HepG2 (cell line): ENCODE results near the gene MIB2. TPM values are rescaled to one million over a fixed set of nuclear protein-coding genes. Genes with fewer than 3 reads are reported as not detected.
A peak's percentile ranks its signal among the peaks of the same experiment; 100 is the strongest.

Experiments
- ATAC-seq: fragments of 200-7000 bp; cut with Tn5 transposase; 3 replicates; pipeline ENCODE4 v1.9.1; 2020; ENCODE audit warnings: mild to moderate bottlenecking, moderate library complexity
- BruUV-seq: library from RNA; stranded (reverse); fragments of 400-500 nt; replicated peaks from 2 replicates; lab custom pipeline; 2021; lab: Mats Ljungman, UMichigan
- CTCF ChIA-PET: fragments of 300-600 bp; formaldehyde crosslinking; extraction: SDS; loops from one replicate; lab custom pipeline; 2021; ENCODE audit warnings: low total read pairs, inconsistent platforms, low intra/inter-chr PET ratio; lab: Yijun Ruan, JAX
- POLR2A ChIA-PET: fragments of 350-600 bp; sonication (Branson Sonifier 250); formaldehyde crosslinking; loops from one replicate; lab custom pipeline; 2020; ENCODE audit warnings: antibody characterized with exemption, inconsistent platforms; lab: Yijun Ruan, JAX
- DNase-seq: peaks from one replicate; pipeline ENCODE4 v3.0.0-alpha.2; 2015; ENCODE audit warnings: low spot score
- FAIRE-seq: peaks from 3 replicates; lab custom pipeline; 2011; peaks lifted over from hg19 to GRCh38; lab: Jason Lieb, UNC
- H2AFZ ChIP-seq: one replicate; pipeline ENCODE4 v1.6.1; 2011; ENCODE audit warnings: low read length, inconsistent platforms
- H3K27ac ChIP-seq: fragments of 300-600 bp; 3 replicates; pipeline ENCODE4 v1.8.0; 2011; ENCODE audit warnings: mixed run types, mild to moderate bottlenecking, mixed read lengths, low read length, inconsistent platforms; ENCODE audit not compliant: insufficient read depth; ENCODE audit errors: extremely low read length
- H3K27me3 ChIP-seq, 2 experiments: fragments of 200-600 bp in 1 of 2; 2 replicates in 1 of 2; 3 replicates in 1 of 2; pipeline versions ENCODE4 v1.6.0 to v1.8.0; 2011; ENCODE audit warnings: low read length in 2 of 2, mild to moderate bottlenecking in 2 of 2, moderate library complexity in 2 of 2, inconsistent platforms in 1 of 2; ENCODE audit not compliant: insufficient read depth in 2 of 2, control insufficient read depth in 1 of 2
- H3K36me3 ChIP-seq, 2 experiments: fragments of 200-600 bp in 1 of 2; replicated peaks in 1 of 2; 2 replicates in 1 of 2; 3 replicates in 1 of 2; pipeline versions ENCODE4 v1.5.1 to v1.8.0; 2011; ENCODE audit warnings: low read length in 2 of 2, inconsistent platforms in 1 of 2; ENCODE audit not compliant: insufficient read depth in 2 of 2, control insufficient read depth in 1 of 2
- H3K4me1 ChIP-seq: 2 replicates; pipeline ENCODE4 v1.5.1; 2012; ENCODE audit warnings: low read length, inconsistent platforms; ENCODE audit not compliant: insufficient read depth
- H3K4me2 ChIP-seq: 2 replicates; pipeline ENCODE4 v1.6.0; 2011; ENCODE audit warnings: low read depth, low read length, inconsistent platforms
- H3K4me3 ChIP-seq, 3 experiments: fragments of 200-600 bp in 1 of 3; sonication (generic), shearing (Covaris generic) in 1 of 3; replicated peaks in 1 of 3; 2 replicates each; pipeline ENCODE4 v1.5.1; 2011 to 2016; ENCODE audit warnings: low read length in 3 of 3, inconsistent platforms in 2 of 3, low read depth in 2 of 3, mild to moderate bottlenecking in 2 of 3, control low read depth in 1 of 3, mixed read lengths in 1 of 3; ENCODE audit not compliant: insufficient read depth in 1 of 3
- H3K79me2 ChIP-seq: one replicate; pipeline ENCODE4 v1.6.1; 2011; ENCODE audit warnings: low read length, inconsistent platforms; ENCODE audit not compliant: insufficient read depth
- H3K9ac ChIP-seq: 2 replicates; pipeline ENCODE4 v1.6.0; 2011; ENCODE audit warnings: mild to moderate bottlenecking, low read depth, low read length, inconsistent platforms; ENCODE audit not compliant: insufficient read depth
- H3K9me3 ChIP-seq: 2 replicates; pipeline ENCODE4 v1.5.1; 2012; ENCODE audit warnings: mild to moderate bottlenecking, low read length
- H4K20me1 ChIP-seq: 2 replicates; pipeline ENCODE4 v1.6.0; 2011; ENCODE audit warnings: inconsistent platforms, mild to moderate bottlenecking, low read length, moderate library complexity; ENCODE audit not compliant: insufficient read depth
- HNRNPK ChIP-seq: fragments of 200-400 bp; formaldehyde crosslinking; IDR thresholded peaks from 2 replicates; pipeline ENCODE4 v1.6.1; 2018; ENCODE audit warnings: low read length, low read depth, moderate library complexity, mild to moderate bottlenecking; ENCODE audit not compliant: poor library complexity, severe bottlenecking
- MATR3 ChIP-seq: sonication (generic); formaldehyde crosslinking; IDR thresholded peaks from 2 replicates; pipeline ENCODE4 v1.4.0; 2020; ENCODE audit warnings: missing genetic modification reagents
- ZBTB38 ChIP-seq: sonication (generic); formaldehyde crosslinking; IDR thresholded peaks from 2 replicates; pipeline ENCODE4 v1.5.1; 2020; ENCODE audit warnings: mild to moderate bottlenecking, missing genetic modification reagents
- ZEB1 ChIP-seq: IDR thresholded peaks from 2 replicates; pipeline ENCODE4 v1.6.1; 2012; ENCODE audit warnings: mild to moderate bottlenecking, low read depth, inconsistent platforms; ENCODE audit not compliant: insufficient replicate concordance
- ZNF501 ChIP-seq: sonication (generic); formaldehyde crosslinking; IDR thresholded peaks from 2 replicates; pipeline ENCODE4 v1.5.1; 2020; ENCODE audit warnings: mild to moderate bottlenecking, moderate library complexity, missing genetic modification reagents
- ZNF567 ChIP-seq: sonication (generic); formaldehyde crosslinking; IDR thresholded peaks from 2 replicates; pipeline ENCODE4 v1.8.1; 2023; ENCODE audit warnings: mild to moderate bottlenecking, missing genetic modification reagents, borderline replicate concordance
- ZNF616 ChIP-seq: sonication (generic); formaldehyde crosslinking; IDR thresholded peaks from 2 replicates; pipeline ENCODE4 v1.5.0; 2020; ENCODE audit warnings: low read depth, mild to moderate bottlenecking, missing genetic modification reagents
- ZNF782 ChIP-seq: sonication (generic); formaldehyde crosslinking; IDR thresholded peaks from 2 replicates; pipeline ENCODE4 v1.4.0; 2020; ENCODE audit warnings: missing genetic modification reagents, mild to moderate bottlenecking, borderline replicate concordance
- ZSCAN30 ChIP-seq: sonication (generic); formaldehyde crosslinking; IDR thresholded peaks from 2 replicates; pipeline ENCODE4 v1.5.0; 2020; ENCODE audit warnings: mild to moderate bottlenecking, missing genetic modification reagents
- WGBS: methylation state at CpG from one replicate; pipeline ENCODE4 v1.1.6; 2017; ENCODE audit warnings: low lambda C conversion rate; 5-methylcytosine and 5-hydroxymethylcytosine counted together
- in situ Hi-C: cut with HindIII; loops from 2 replicates; pipeline ENCODE4 v1.10.0; 2017; ENCODE audit warnings: low pct_unique_long_range_greater_than_20kb; ENCODE audit not compliant: extremely low pct_ligation_motif_present
- intact Hi-C: fragments of 100-400 bp; cut with micrococcal nuclease; formaldehyde crosslinking; loops from one replicate; pipeline ENCODE4 v1.10.0; 2022; ENCODE audit not compliant: unreplicated experiment
- polyA plus RNA-seq, 8 experiments: library from polyadenylated mRNA; depleted of rRNA in 3 of 8; stranded (reverse) in 7 of 8; unstranded in 1 of 8; fragments of >200 nt; fragmentation: Illumina TruSeq in 4 of 8; extraction: Trizol in 4 of 8; gene quantifications; 2 replicates each; pipeline versions ENCODE4 v1.2.1 to v1.2.3, GENCODE V29; 2011 to 2016; ENCODE audit warnings: low read depth in 4 of 8, missing spikeins in 1 of 8, mixed read lengths in 1 of 8; ENCODE audit not compliant: insufficient read depth in 1 of 8
- total RNA-seq, 5 experiments: library from RNA; depleted of rRNA; stranded (reverse); fragments of >200 nt; fragmentation: Illumina TruSeq; extraction: Trizol; gene quantifications; 2 replicates each; pipeline ENCODE4 v1.2.3, GENCODE V29; 2016; ENCODE audit warnings: low read depth in 1 of 5

MIB2 gene
- total and polyA plus RNA-seq, 2 of the 13 experiments (the other 11 are each of a cell fraction or from before 2014, with no cell fraction given), result 19.9 to 30.4 TPM

DNA sequence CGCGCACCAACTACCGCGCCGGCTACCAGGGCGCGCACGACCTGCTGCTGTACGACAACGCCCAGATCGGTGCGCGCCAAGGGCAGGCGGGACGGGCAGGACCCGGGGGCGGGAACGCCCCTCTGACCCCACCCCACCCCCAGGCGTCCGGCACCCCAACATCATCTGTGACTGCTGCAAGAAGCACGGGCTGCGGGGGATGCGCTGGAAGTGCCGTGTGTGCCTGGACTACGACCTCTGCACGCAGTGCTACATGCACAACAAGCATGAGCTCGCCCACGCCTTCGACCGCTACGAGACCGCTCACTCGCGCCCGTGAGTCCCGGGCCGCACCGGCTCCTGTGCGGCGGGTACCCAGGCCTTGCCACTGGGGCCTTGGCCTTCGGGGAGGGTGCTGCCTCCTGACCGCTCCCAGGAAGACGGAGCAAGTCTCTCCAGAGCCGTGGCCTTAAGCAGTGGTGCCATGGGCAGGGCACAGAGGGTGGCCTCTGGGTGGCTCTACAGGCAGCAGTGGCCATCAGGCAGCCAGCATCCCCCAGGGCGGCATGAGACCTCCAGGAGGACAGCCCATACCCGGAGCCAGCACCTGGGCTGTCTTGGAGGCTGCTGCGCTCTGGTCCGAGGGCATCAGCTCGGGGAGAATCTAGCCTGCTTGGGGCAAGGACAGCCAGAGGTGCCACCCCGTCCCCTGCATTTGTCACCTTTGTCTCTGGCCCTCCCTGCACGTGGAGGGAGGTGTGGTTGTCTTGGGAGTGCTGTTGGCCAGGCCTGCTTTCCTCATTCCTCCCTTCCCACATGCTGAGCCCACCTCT lies 8.5 kb downstream of the MIB2 start:
- Histone ChIP-seq H2AFZ (no peak overlapping the region), H3K9me3 (no peaks in the 10 kb centered on the region), H3K27me3 (no peaks in the 10 kb centered on the region), H3K4me1 (no peaks in the 10 kb centered on the region), H3K79me2 (no peaks in the 10 kb centered on the region), H3K4me3 (no peak overlapping the region), H3K4me2 (no peak overlapping the region), H3K9ac (no peak overlapping the region), H3K36me3 (peaks cover 0 to 2% of the 10 kb centered on the region in 2 experiments; a peak in 1 of 5 replicates)
- POLR2A ChIA-PET, result no interaction called here
- 95% methylated on average over 24 of the region's 51 CpGs for WGBS
- ATAC-seq, result no peak
- FAIRE-seq, result no peak
- CTCF ChIA-PET, result no interaction called here
- no peak for DNase-seq
- TF ChIP-seq ZSCAN30 (no peak), ZNF567 (no peak), ZBTB38 (CRISPR knock-in tag) (0 out of 2 replicates have a peak, but pooled peaks have one; percentile 19)
- TF ChIP-seq, all 625 proteins: peak for 1
- BruUV-seq, result no TSS peak
- intact Hi-C loops, result no loop called here
- in situ Hi-C loops, result no loop called here
- Histone ChIP-seq H3K27ac (no peak overlapping the region), H4K20me1 (no peaks in the 10 kb centered on the region)

DNA sequence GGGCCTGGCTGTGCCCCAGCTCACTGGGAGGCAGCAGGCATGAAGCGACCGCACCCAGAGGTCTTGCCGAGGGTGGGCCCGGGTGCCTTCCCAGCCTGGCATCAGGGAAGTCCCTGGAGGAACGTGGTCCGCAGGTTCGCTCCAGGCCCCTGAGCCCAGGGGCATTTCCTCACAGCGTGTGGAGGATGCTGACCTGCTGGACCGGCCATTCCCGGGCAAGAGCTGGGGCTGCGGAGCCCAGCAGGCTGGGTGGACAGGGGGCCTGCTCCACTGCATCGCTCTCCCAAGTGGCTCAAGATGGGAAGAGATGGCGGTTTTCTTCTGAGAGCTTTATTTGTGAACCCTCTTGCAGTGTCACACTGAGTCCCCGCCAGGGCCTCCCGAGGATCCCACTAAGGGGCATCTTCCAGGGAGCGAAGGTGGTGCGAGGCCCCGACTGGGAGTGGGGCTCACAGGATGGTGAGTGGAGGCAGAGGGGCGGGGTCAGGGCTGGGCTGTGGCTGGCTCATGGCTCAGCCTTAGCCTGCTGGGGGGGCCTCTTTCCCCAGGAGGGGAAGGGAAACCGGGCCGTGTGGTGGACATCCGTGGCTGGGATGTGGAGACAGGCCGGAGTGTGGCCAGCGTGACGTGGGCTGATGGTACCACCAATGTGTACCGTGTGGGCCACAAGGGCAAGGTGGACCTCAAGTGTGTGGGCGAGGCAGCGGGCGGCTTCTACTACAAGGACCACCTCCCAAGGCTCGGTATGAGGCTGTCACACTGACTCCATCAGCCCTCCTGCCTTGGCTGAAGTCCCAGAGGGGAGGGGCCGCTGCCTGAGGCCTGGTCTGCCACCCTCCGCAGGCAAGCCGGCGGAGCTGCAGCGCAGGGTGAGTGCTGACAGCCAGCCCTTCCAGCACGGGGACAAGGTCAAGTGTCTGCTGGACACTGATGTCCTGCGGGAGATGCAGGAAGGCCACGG lies 9.4 kb downstream of the MIB2 start:
- H3K9me3 ChIP-seq, result no peaks in the 10 kb centered on the region
- POLR2A ChIA-PET, result no interaction called here

More for the DNA sequence above, 9.4 kb downstream of the MIB2 start:
- no peak for DNase-seq
- no TSS peak for BruUV-seq
- H3K79me2 ChIP-seq, result no peaks in the 10 kb centered on the region
- no peak overlapping the region for H3K27ac ChIP-seq
- peaks cover 0 to 2% of the 10 kb centered on the region in 2 experiments; a peak in 1 of 5 replicates for H3K36me3 ChIP-seq
- H3K27me3 ChIP-seq, result no peaks in the 10 kb centered on the region
- no peaks in the 10 kb centered on the region for H4K20me1 ChIP-seq
- in situ Hi-C loops (no loop called here), intact Hi-C loops (no loop called here)
- TF ChIP-seq ZNF782 (CRISPR knock-in tag), result no peak
- no peak for TF ChIP-seq MATR3
- TF ChIP-seq ZNF616 (CRISPR knock-in tag), result no peak
- TF ChIP-seq ZEB1, result no peak
- no peak for TF ChIP-seq ZNF501 (CRISPR knock-in tag)
- TF ChIP-seq HNRNPK, result no peak
- WGBS, result 94% methylated on average over 6 of the region's 38 CpGs
- no peak overlapping the region for H3K4me3 ChIP-seq
- no peak for ATAC-seq
- no peaks in the 10 kb centered on the region for H3K4me1 ChIP-seq
- no peak overlapping the region for H3K4me2 ChIP-seq
- H2AFZ ChIP-seq, result no peak overlapping the region
- CTCF ChIA-PET, result no interaction called here
- FAIRE-seq, result no peak
- H3K9ac ChIP-seq, result no peak overlapping the region
